Prostate gland (tissue), 2 donors: ENCODE results near the gene CHCHD6. TPM values are rescaled to one million over a fixed set of nuclear protein-coding genes. Genes with fewer than 3 reads are reported as not detected.

ENCODE experiments used
- DNase-seq: peaks from one replicate; pipeline ENCODE4 v3.0.0-alpha.2; 2019; ENCODE audit warnings: low spot score
- H3K27ac ChIP-seq, 2 donors: fragments of 200-600 bp; sonication (generic); 2 replicates each; pipeline ENCODE4 v1.5.1; 2017 to 2019
- H3K27me3 ChIP-seq: fragments of 200-600 bp; sonication (generic); replicated peaks from 2 replicates; pipeline ENCODE4 v1.5.1; 2019; ENCODE audit not compliant: insufficient read depth
- H3K36me3 ChIP-seq, 2 donors: fragments of 200-600 bp; sonication (generic); 1 replicate in 1 of 2; 2 replicates in 1 of 2; pipeline versions ENCODE4 v1.5.1 to v1.8.1; 2017 to 2019
- H3K4me1 ChIP-seq: fragments of 200-600 bp; sonication (generic); replicated peaks from 2 replicates; pipeline ENCODE4 v1.5.1; 2019
- H3K4me3 ChIP-seq, 2 donors: fragments of 200-600 bp; sonication (generic); 2 replicates each; pipeline ENCODE4 v1.5.1; 2017 to 2019
- H3K9me3 ChIP-seq: fragments of 200-600 bp; sonication (generic); 2 replicates; pipeline ENCODE4 v1.5.1; 2017
- CTCF ChIP-seq, 4 experiments: fragments of 200-600 bp in 2 of 4; fragments of 450-650 bp in 2 of 4; sonication (generic) in 2 of 4; IDR thresholded peaks; 1 replicate in 3 of 4; 2 replicates in 1 of 4; pipeline ENCODE4 v1.5.1; 2016 to 2019; ENCODE audit warnings: antibody characterized with exemption in 4 of 4, mild to moderate bottlenecking in 2 of 4, moderate library complexity in 2 of 4
- POLR2A ChIP-seq: fragments of 450-650 bp; IDR thresholded peaks from one replicate; pipeline ENCODE4 v1.6.1; 2016; ENCODE audit warnings: antibody characterized with exemption, mild to moderate bottlenecking
- POLR2AphosphoS5 ChIP-seq: sonication (generic); formaldehyde crosslinking; IDR thresholded peaks from one replicate; pipeline ENCODE4 v1.6.1; 2017; ENCODE audit warnings: antibody characterized with exemption
- WGBS: methylation state at CpG from one replicate; pipeline ENCODE4 v1.1.5; 2018; 5-methylcytosine and 5-hydroxymethylcytosine counted together
- intact Hi-C: fragments of 100-400 bp; cut with DNase I; formaldehyde crosslinking; loops from one replicate; pipeline ENCODE4 v1.14.2; 2022
- total RNA-seq, 2 donors: library from RNA; depleted of rRNA; stranded (reverse); fragments of >200 nt; gene quantifications; one replicate each; pipeline ENCODE4 v1.1.0, GENCODE V29; 2016

Gene CHCHD6
- total RNA-seq, 2 donors from 2014 or later: 13.9 to 34.4 TPM

- no peak for DNase-seq
- H3K36me3 ChIP-seq: no peaks in the 10 kb centered on the region
- H3K4me1 ChIP-seq: no peaks in the 10 kb centered on the region
- H3K9me3 ChIP-seq: no peaks in the 10 kb centered on the region
- intact Hi-C loops: no loop called here
- H3K27ac ChIP-seq: no peak overlapping the region
- no peak overlapping the region for H3K4me3 ChIP-seq
- WGBS: 88% methylated on average over 3 of the region's 3 CpGs
- TF ChIP-seq CTCF (IDR thresholded peaks at IDR 0.05) (no peak), POLR2A (no peak), POLR2AphosphoS5 (no peak)
- H3K27me3 ChIP-seq: no peaks in the 10 kb centered on the region
Observed at GRCh38 chr3:126749547-126749875, 45.5 kb downstream of the CHCHD6 start.

- H3K4me1 ChIP-seq: no peaks in the 10 kb centered on the region
- H3K36me3 ChIP-seq: no peaks in the 10 kb centered on the region
- H3K27me3 ChIP-seq: no peaks in the 10 kb centered on the region
- no peak overlapping the region for H3K4me3 ChIP-seq
- no peaks in the 10 kb centered on the region for H3K9me3 ChIP-seq
- no peak for TF ChIP-seq CTCF (IDR thresholded peaks at IDR 0.05)
- no peak for TF ChIP-seq POLR2A
- TF ChIP-seq POLR2AphosphoS5: no peak
- intact Hi-C loops: loop anchor here (5.0 kb wide), 1 partner anchor 797 kb away; no protein-coding TSS in a partner anchor
- 92% methylated on average over 8 of the region's 8 CpGs for WGBS
- no peak overlapping the region for H3K27ac ChIP-seq
- no peak for DNase-seq
Observed at GRCh38 chr3:126749931-126750755, 46.1 kb downstream of the CHCHD6 start.

- TF ChIP-seq POLR2AphosphoS5 (no peak), POLR2A (no peak), CTCF (IDR thresholded peaks at IDR 0.05) (no peak)
- Histone ChIP-seq H3K36me3 (no peaks in the 10 kb centered on the region), H3K4me1 (no peaks in the 10 kb centered on the region), H3K27me3 (no peaks in the 10 kb centered on the region), H3K9me3 (no peaks in the 10 kb centered on the region), H3K27ac (no peak overlapping the region), H3K4me3 (no peak overlapping the region)
- DNase-seq: no peak
- intact Hi-C loops: loop anchor here (5.0 kb wide), 1 partner anchor 797 kb away; no protein-coding TSS in a partner anchor
- WGBS: 64% methylated on average over 4 of the region's 4 CpGs
Observed at GRCh38 chr3:126750756-126751121, 46.7 kb downstream of the CHCHD6 start.

GRCh38 chr3:126751611-126752302, 47.7 kb downstream of the CHCHD6 start:
- H3K9me3 ChIP-seq: no peaks in the 10 kb centered on the region
- H3K4me1 ChIP-seq: no peaks in the 10 kb centered on the region
- intact Hi-C loops: loop anchor here (2.0 to 5.0 kb wide), 3 partner anchors 231 to 796 kb away; partner anchors contain the start of gene PLXNA1
- H3K36me3 ChIP-seq: no peaks in the 10 kb centered on the region
- H3K27ac ChIP-seq: peak overlapping the region; percentile 58 to 61
- no peak for TF ChIP-seq POLR2A
- TF ChIP-seq POLR2AphosphoS5: no peak
- TF ChIP-seq CTCF (IDR thresholded peaks at IDR 0.05): no peak
- no peaks in the 10 kb centered on the region for H3K27me3 ChIP-seq
- DNase-seq: no peak
- 70% methylated on average over 7 of the region's 7 CpGs for WGBS
- no peak overlapping the region for H3K4me3 ChIP-seq
